Central memory CD4-positive, alpha-beta T cell (primary cell): ENCODE data around the gene FYTTD1.

ENCODE experiments used
- DNase-seq: peaks from one replicate; pipeline ENCODE4 v3.0.0; 2022

Gene FYTTD1

GRCh38 chr3:197737749-197738462 is 11.8 kb upstream of the FYTTD1 start:
- no peak for DNase-seq

GRCh38 chr3:197742787-197743186 is 6.9 kb upstream of the FYTTD1 start:
- no peak for DNase-seq

GRCh38 chr3:197746209-197746608 is 3.5 kb upstream of the FYTTD1 start:
- DNase-seq, result no peak

- DNase-seq, result no peak
Observed at GRCh38 chr3:197746801-197747237, 2.9 kb upstream of the FYTTD1 start.

- DNase-seq, result no peak
Observed at GRCh38 chr3:197748597-197749314, 927 bp upstream of the FYTTD1 start.

GRCh38 chr3:197749315-197749600 is 425 bp upstream of the FYTTD1 start:
- peak; percentile 82 for DNase-seq

- peak; percentile 62 for DNase-seq
Observed at GRCh38 chr3:197750396-197750831, 731 bp downstream of the FYTTD1 start.

GRCh38 chr3:197750858-197751737 is 1.4 kb downstream of the FYTTD1 start:
- DNase-seq, result peak; percentile 27

GRCh38 chr3:197752107-197752506 is 2.4 kb downstream of the FYTTD1 start:
- DNase-seq, result no peak

GRCh38 chr3:197753263-197753662 is 3.6 kb downstream of the FYTTD1 start:
- no peak for DNase-seq

GRCh38 chr3:197756704-197757103 is 7.0 kb downstream of the FYTTD1 start:
- DNase-seq, result no peak

GRCh38 chr3:197758512-197758911 is 8.8 kb downstream of the FYTTD1 start:
- DNase-seq, result no peak

- no peak for DNase-seq
Observed at GRCh38 chr3:197761784-197762183, 12.1 kb downstream of the FYTTD1 start.

- no peak for DNase-seq
Observed at GRCh38 chr3:197775317-197775716, 25.6 kb downstream of the FYTTD1 start.

GRCh38 chr3:197782230-197782629 is 32.5 kb downstream of the FYTTD1 start:
- no peak for DNase-seq

GRCh38 chr3:197784019-197784585 is 34.4 kb downstream of the FYTTD1 start:
- no peak for DNase-seq

GRCh38 chr3:197787412-197787811 is 37.7 kb downstream of the FYTTD1 start:
- no peak for DNase-seq

- DNase-seq, result no peak
Observed at GRCh38 chr3:197789309-197789708, 39.6 kb downstream of the FYTTD1 start.

GRCh38 chr3:197790033-197790432 is 40.4 kb downstream of the FYTTD1 start:
- no peak for DNase-seq

- peak; percentile 81 for DNase-seq
Observed at GRCh38 chr3:197791113-197791891, 41.6 kb downstream of the FYTTD1 start, which contains the start of gene LRCH3. TSS of gene LRCH3 (plus strand) at chr3:197791254. CDS start at chr3:197791279, 25 bp downstream.

- peak; percentile 47 for DNase-seq
Observed at GRCh38 chr3:197791892-197792647, 42.4 kb downstream of the FYTTD1 start.
